ENCODE data around the gene DGKG.
A peak's percentile ranks its signal among the peaks of the same experiment; 100 is the strongest.

DGKG gene

GRCh38 chr3:186361762-186362536 is at the start of gene DGKG:
DGKG (minus strand) TSS chr3:186362234; CDS start chr3:186320459, 41,775 bp downstream.
- DNase-seq = peak; percentile 6 to 18

- DNase-seq = no peak
These were observed 49.1 kb upstream of the DGKG start for GRCh38 chr3:186411089-186411488.

- DNase-seq = no peak
These were observed 44.9 kb upstream of the DGKG start for GRCh38 chr3:186406669-186407635.

DNA sequence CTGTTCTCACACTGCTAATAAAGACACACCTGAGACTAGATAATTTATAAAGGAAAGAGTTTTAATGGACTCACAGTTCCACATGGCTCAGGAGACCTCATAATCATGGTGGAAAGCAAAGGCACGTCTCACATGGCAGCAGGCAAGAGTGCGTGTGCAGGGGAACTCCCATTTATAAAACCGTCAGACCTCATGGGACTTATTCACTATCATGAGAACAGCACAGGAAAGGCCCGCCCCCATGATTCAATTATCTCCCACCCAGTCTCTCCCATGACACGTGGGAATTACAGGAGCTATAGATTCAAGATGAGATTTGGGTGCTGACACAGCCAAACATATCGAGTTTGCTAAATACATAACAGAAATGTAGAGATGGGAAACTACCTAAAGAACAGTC is 39.5 kb upstream of the DGKG start:
- no peak for DNase-seq

DNA sequence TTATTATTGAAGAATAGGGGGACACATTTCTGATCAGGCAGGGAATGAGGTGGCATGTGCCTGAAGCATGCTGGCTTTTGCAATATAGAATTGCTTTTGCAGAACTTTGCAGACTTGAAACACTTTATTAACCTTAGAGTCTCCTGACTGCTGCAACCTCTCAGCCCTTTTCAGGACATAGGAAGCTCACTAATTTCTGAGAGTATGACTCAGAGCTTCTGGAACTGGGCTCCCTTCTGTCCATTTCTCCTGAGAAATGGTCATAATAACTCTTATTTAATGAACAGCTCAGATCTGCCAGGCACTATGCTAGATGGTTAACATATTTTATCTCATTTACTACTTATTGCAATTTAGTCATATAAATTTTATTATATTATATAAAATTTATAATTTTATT is 38.6 kb upstream of the DGKG start:
- DNase-seq = no peak

DNA sequence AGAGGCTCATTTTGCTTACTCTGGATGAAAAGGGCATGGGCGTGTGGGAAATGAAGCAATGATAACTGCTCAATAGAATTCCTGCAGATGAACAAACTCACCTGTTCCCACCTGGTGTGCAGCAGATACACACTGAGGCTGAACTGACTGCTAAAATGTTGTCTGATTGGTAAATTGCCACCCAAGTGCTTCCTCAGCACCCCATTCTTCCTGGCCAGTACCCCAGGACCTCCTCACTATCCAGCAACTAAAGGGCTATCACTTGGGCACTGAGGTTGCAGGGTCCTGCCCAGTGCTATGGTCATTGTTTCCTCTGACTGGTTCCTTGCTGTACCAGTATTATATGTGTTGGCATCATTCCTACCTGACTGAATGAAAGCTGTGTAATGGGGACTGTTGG is 38.0 kb upstream of the DGKG start:
- no peak for DNase-seq

DNA sequence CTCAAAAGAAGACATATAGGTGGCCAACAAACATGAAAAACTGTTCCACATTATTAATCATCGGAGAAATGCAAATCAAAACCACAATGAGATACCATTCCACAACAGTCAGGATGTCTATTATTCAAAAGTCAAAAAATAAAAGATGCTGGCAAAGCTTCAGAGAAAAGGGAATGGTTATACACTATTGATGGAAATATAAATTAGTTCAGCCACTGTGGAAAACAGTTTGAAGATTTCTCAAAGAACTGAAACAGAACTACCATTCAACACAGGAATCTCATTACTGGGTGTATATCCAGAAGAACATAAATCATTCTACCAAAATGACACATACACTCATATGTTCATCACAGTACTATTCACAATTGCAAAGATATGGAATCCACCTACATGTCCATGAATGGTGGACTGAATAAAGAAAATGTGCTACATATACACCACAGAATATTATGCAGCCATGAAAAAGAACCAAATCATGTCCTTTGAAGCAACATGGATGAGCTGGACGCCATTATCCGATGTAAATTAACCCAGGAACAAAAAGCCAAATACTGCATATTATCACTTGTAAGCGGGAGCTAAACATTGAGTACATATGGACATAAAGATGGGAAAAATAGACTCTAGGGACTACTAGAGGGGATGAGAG is 32.7 kb upstream of the DGKG start:
- DNase-seq = no peak

DNA sequence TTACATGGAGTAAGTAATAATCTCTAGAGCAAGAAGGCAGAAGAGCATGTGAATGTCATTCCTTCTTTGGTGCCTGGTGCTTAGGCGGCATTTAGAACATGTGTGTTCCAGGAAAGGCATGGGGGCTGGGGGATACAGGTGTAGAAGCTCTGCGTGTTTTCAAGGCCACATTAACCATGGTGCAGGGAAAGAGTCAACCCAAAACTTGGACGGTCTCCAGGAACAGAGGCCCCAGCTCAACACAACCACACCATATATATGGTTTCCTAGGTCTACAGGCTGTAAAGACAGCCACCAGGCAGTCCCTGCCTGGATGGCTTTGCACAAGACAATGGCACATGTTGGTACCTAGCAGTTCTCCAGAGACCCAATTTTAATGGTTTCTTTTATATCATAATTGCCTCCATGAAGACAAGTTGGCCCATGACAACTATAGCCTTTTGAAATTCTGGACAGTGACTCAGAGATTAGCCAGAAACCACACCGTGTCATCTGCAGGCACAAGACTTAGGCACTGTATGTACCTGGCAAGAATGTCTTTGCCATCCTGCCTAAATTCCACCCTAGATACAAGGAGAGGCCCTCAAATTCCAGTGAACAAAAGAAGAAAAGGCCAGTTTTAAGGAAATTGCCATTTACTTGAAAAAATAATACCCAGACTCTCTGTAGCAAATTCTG is 25.0 kb upstream of the DGKG start:
- DNase-seq = no peak

DNA sequence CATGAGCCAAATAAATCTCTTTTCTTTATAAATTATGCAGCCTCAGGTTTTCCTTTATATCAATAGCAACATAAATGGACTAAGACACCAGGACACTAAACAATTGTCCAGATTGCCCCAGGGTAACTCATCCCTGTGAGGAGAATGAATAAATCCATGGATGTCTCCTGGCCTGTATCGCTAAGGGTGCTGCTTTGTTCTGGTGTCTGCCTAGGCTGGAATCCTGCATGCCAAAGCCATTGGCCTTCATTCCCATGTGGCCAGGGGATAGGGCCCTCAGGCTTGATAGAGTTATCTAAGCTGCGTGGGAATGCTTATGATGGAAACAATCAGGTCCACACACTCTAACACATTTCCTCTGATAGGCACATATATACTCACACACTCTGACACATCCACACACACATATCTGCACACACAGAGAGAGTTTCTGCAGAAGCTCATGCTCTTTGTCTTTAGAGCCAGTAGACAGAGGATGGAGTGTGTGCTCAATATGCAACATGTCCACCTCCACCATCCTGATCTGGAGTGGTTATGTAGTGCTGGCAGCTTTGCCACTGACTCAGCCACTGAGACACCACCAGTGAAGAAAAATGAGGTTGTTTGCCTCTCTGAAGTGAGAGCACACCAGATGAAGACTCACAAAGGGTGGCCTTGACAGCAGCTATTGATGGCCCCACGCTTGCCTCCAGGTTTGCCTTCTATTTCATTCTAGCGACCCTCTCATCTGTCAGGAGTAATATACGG is 24.0 kb upstream of the DGKG start:
- DNase-seq = no peak

DNA sequence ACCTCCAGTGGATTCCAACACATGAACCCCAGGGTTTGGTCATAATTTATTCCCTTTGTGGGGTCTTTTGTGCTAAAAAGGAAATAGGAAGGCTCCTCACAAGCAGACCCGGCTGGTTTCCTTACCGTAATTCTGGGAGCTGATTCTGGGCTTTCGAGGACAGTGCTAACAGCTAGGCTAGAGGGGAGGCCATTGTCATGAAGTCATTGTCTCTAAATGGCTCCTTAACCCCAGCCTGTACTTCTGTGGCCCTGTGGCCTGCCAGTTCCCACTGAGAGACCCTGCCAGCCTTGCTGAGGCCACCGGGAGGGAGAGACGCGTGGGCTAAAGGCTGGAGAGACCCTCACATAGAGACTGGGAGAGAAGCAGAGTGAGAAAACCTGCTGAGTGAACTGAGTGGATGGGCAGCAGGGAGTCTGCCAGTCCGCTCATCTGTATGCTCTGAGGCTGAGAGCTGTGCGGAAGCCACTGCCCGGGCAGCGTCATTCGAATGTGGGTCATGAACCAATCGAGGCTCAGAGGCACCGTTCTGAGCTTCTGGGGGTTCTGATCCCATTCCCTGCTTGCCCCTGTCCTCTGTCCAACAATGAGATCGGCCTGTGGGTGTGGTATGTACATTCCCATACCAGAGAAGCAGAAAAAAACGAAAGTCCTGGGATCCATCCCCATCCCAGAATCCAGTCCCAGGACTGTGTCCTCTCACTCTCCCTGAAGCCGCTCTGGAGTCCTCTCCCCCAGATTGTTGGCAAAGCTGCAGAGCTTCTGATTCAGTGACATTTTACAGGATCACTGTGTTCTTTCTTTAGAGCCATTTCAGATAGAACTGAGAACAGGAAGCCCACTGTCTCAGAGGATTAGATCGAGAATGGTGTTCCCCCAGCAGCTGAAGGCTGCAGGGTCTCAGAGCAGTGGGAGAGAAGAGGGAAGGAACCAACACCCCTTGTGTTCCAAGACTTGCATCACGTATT is 21.3 kb upstream of the DGKG start:
- no peak for DNase-seq

DNA sequence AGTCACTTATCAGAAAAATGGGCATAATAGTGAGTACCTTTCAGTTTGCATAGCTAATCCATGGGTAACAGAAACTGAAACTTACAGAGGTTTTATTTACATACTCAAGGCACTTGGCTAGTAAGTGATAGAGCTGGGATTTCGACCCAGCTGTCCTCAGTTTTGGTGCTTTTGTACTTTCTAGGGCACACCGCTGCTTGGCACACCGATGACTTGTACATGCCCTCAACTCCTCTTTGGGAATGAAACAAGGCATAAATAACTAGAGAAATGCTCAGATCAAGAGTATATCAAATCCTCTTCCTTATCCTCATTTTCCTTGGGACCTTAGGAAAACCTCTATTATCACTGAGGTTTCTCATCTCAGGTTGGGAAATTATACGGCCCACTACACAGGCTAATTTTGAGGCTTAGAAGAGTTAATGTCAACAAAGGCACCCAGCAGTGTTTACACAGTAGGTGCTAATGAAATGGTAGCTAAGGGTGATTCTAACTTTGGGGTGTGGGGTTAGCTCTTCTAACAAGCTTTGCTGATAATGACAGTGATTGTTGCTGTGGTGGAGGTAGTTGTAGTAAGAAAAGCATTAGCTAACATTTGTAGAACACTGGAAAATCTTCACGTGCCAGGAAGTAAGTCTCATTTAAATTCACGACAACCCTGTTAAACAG is 20.3 kb upstream of the DGKG start:
- DNase-seq = no peak

DNA sequence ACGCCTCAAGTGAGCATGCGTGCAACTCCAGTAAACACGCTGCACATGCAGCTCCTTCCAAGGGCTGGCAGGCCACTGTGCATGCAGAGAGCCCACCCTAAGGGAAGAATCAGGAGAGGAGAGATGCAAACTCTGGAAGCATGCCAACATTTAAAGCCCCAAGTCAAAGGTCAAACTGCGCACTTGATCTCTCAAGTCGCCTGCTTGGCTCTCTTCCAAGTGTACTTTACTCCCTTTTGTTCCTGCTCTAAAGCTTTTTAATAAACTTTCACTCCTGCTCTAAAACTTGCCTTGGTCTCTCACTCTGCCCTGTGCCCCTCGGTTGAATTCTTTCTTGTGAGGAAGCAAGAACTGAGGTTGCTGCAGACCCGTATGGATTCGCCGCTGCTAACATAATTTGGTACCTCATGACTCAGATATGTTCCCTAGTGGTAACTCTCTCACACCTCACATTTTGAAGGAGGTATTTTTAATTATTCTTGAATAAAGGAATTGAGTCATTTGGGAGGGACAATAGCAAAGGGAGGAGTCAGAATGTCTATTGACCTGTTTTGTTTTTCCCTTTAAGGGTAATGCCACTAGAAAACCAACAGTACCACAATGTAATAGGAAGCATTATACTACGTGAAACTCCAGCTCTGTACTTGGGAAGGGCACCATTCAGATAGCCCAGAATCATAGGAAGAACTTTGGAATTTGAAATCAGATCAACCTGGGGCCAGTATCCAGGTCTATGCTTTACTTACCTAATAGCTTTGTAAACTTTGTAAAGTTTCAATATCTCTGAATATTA is 19.6 kb upstream of the DGKG start:
- no peak for DNase-seq

GRCh38 chr3:186380622-186381380 is 18.8 kb upstream of the DGKG start:
- DNase-seq = no peak

- DNase-seq = no peak
These were observed 13.4 kb upstream of the DGKG start for GRCh38 chr3:186375443-186375842.

DNA sequence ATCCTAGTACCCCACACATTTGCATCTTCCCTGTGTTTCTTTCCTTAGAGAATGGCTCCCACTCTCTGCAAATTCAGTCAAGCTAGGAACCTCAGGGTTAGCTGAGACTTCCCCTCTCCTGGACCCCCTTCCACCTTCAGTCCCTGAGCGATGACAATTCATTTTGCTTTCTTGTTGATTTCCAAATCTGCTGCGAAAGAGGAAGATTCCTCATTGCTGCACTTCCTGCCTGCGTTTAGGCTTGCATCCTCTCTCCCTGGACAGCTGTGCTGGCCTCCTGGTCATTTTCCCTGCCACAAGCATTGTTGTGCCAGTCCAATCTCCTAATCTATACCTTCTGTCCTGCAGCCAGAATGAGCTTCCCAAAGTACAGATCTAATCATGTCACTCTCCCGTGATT is 12.3 kb upstream of the DGKG start:
- no peak for DNase-seq

GRCh38 chr3:186369217-186369616 is 7.2 kb upstream of the DGKG start:
- DNase-seq = no peak

DNA sequence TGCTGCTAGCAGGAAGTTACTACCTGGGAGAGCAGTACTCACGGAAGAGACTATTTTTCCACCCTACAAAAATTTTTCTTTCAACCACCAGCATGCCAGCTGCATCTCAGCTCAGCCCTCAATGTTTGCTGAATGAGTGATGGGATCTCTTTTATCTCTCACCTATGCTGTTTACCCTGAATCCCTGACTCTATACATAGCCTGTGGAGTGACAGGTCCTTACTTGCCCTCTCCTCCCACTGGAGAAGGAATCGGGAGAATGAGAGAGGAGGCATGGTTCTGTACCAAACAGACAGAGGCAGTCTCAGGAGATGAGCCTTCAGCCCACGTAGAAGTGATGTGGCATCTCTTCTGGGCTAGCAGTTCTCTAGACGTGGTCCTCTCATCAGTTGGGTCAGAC is 6.7 kb upstream of the DGKG start:
- no peak for DNase-seq

DNA sequence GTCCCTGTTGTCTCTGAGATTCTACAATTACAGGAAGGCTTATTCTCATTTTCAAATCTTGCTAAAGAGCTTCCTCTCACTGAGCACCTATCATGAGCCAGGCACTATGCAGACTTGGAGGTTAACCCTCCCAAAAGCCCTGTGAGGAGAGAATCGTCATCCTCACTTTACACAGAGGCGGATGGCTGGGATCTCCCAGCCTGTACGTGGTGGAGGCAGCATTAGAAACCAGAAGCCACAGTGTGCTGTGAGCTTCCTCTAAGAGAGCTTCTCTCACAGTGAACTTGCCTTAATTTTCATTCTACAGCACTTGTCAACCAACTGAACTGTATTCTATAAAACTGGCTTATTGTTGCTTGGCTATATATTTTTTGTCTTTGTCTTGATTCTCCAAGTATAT is 6.1 kb upstream of the DGKG start:
- no peak for DNase-seq

GRCh38 chr3:186367631-186368030 is 5.6 kb upstream of the DGKG start:
- DNase-seq = no peak

Measured in stimulated activated CD4-positive, alpha-beta T cell treated with anti-CD3 and anti-CD28 coated beads, Interleukin-4, amount 100 ng/mL, for 4 hours (primary cell).